Daoy (cell line): Measurements from ENCODE around the gene AGTRAP. TPM values are rescaled to one million over a fixed set of nuclear protein-coding genes. Genes with fewer than 3 reads are reported as not detected.

Experiments
- DNase-seq: peaks from one replicate; pipeline ENCODE4 v3.0.0-alpha.2; 2015; ENCODE audit warnings: low read depth
- total RNA-seq: library from RNA; depleted of rRNA; stranded (reverse); fragments of >200 nt; shearing (Covaris generic); gene quantifications from 2 replicates; pipeline ENCODE4 v1.2.3, GENCODE V29; 2014; rRNA removed

Gene AGTRAP, protein sequence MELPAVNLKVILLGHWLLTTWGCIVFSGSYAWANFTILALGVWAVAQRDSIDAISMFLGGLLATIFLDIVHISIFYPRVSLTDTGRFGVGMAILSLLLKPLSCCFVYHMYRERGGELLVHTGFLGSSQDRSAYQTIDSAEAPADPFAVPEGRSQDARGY
- total RNA-seq, result 42.4 and 42.9 TPM in 2 replicates

DNA sequence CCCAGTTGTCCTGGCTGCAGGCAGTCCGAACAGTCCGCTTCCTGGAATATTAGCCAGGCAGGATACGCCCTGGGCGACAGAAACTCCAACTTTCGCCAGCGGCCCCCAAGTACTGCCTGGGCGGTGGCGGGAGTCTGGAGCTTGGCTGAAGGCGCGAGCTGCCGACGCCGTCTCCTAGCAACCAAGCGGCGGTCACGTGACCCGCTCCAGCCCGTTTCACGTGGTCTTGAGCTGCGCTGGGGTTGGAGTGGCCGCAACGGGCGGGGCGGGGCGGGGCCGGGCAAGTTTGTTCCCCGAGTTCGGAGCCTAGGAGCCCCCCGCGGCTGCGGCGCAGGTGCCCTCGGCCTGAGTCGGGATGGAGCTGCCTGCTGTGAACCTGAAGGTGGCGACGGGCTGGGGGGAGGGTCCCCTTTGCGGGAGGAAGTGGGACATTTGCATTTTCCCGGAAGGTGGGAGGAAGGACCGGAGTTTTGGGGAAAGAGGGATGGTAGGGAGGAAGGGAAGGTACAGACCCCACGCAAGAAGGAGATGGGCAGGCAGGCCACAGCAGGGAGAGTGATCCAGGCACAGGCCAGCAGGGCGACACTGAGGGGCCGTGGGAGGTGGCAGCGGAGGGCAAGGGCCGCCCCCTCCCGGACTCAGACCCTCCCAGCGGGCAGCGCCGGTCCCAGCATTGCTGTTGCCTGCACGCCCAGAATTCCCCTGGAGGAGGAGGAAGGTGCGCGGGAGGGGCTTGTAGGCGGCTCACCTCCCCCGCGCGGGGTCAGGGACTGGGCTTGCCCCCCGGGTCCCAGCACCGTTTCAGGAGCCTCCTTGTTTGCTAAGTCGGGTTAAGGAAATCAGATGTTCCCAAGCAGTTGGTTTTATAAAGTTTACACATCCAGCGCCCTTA is at the start of gene AGTRAP:
AGTRAP (plus strand) TSS at position 283 of the 892 bp plus-strand sequence; CDS start at position 356, 73 bp downstream.
- peak; percentile 97 for DNase-seq

DNA sequence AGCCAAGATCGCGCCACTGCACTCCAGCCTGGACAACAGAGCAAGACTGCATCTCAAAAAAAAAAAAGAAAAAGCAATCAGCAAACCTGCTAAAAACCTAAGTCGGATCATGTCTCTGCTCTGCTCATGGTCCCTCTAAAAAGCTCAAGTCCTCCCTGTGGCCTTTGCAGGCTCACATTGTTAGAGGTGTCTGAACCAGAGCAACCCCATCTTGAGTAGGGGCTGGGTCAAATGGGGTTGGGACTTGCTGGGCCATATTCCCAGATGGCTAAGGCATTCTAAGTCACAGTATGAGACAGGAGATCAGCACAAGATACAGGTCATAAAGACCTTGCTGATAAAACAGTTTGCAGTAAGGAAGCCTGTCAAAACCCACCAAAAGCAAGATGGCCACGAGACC is 47.4 kb upstream of the AGTRAP start:
- no peak for DNase-seq

DNA sequence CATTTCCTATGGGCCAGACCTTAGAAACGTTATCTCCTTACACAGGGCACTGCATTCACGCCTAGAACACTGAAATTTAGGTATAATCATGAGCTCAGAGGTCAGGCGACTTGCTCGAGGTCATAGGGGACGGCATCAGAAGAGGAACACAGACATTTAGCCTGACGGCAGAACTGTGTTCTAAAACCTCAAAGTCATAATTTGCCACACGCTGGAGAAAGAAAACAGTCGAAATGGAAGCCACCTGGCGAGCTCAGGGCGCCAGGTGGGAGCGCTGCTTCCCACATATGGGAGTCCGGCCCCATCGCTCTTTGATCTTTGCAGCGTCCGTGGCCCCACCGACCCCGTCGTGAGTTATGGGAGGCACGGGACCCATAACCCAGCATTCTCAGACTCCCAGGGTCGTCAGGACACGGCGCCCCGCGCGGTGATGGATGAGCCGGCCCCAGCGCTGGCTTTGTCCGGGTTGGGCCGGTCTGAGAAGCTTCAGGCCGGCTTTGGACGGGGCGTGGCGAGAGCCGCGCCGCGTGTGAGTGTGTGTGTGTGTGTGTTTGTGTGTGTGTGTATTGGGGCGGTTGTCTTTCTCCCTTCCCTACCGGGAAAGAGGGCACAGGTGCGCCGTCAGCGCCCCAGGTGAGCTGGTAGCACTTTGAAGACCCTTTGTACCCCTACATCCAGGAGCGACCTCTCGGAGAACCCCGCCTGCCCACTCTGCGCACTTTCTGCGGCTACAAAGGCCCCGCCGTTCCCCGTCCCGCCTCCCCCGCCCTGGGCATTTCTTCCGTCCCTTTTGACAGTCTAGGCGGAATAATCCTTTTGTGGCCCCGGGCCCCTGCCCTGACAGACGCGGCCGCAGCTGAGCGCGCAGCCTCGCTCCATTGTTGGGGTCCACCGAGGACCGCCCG is 45.3 kb upstream of the AGTRAP start:
- no peak for DNase-seq

DNA sequence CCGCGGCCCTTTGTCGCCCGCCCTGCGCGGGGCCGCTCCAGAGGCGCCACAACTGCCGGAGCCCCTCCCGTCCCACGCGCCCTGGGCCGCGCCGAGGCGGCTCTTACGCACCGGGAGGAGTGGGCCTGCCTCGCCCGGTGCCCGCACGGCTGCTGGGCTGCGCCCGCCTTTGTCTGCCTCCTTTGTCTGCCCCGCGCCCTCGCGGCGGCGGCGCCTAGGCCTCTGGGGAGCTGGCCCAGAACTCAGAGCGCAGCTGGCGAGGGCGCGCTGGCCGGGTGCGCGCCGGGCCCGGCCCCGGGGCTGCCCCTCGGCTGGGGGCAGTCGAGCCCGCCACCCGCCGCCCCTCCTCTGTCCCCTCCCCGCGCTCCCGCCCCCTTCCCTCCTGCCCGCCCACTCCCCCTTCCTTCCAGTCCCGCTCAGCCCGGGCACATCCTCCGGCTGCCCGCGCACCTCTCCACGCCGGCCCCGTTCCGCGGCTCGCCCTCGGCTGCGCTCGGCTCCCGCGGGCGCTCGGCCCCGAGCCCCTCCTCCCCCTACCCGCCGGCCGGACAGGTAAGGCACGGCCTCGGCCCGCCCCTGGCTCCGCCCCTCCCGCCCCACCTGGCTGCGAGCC is 44.5 kb upstream of the AGTRAP start, which contains the start of gene DRAXIN:
DRAXIN (plus strand) TSS at position 409 of the 613 bp plus-strand sequence. CDS start 14,549 bp downstream, outside the sequence.
- DNase-seq, result peak; percentile 51

- DNase-seq, result peak; percentile 26
Observed at GRCh38 chr1:11691928-11692711, 43.8 kb upstream of the AGTRAP start.

GRCh38 chr1:11693024-11693590 is 42.8 kb upstream of the AGTRAP start:
- DNase-seq, result peak; percentile 96

- no peak for DNase-seq
Observed at GRCh38 chr1:11693917-11694316, 42.0 kb upstream of the AGTRAP start.

DNA sequence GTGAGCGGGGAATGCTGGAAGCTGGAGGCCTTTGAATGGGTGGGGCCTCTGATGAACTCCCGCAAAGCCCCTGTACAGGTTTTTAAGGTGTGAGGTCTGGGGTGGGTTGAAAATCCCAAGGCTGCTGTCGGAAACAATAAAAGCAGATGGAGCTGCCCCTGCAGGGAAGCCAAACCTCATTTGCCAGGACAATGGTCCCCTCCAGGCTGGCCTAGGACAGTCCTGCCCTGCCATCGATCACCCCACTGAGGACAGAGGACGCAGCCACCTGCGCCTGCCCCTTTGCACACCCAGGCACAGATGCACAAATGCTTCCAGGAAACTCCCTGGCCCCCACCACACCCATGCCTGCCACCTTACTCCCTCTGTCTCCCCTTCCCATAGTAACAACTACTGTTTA is 40.1 kb upstream of the AGTRAP start:
- no peak for DNase-seq

- no peak for DNase-seq
Observed at GRCh38 chr1:11697188-11697892, 38.6 kb upstream of the AGTRAP start.

GRCh38 chr1:11697893-11698210 is 38.1 kb upstream of the AGTRAP start:
- no peak for DNase-seq

DNA sequence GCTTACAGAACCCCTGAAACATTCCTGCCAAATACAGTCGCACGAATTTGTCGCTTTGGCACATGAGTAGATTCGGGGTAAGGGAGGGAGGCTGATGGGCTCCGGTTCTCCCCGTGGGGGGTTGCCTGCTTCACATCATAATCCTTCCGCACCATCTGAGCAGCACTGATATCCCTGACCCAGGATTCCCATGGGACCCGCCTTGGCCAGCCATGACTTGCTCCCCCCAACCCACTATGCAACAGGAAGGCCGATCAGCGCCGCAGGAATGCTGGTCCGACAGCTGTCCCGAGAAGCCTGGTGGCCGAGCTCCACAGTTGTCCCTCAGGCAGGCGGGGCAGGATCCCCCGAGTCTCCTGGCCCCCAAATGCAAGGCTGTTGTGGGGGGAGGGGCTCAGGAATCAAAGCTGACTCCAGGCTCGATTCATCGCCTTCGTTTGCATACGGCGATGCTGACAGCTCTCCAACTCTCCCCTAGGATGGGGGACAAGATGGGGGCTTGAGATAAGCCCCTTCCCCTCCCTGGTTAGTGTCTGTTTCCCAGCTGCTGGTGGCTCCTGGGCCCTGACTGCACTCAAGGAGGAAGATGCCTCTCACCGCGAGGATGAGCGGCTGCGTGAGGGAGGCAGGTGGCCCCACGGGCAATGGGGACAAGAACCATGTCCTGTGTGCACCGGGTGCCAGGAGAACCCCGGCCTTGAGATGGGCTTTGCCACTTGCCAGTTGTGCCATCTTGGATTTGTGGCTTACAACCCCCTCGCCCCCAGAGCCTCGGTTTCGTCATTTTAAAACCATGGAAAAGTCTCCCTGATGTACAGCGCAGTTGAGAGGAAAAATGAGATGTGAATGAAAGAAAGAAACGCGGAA is 35.1 kb upstream of the AGTRAP start:
- DNase-seq, result no peak

DNA sequence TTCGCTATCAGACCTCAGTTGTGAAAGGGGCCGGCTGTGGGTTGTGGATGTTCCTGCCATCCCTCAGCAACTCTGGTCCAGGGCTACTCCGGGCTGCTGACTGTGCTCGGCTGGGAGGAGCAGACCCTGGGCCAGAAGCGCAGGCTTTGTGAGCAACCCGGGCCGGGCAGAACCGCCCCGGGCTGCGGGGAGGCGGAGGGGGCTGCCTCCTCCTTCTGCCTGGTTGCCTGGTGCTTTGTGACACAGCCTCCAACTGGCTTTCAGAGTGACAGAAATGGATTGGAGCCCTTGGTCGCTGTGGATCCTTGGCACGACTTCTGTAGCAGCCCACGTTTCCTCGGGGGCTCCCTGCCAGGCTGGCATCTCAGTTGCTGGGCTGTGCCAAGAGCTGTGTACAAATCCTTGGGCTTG is 34.4 kb upstream of the AGTRAP start:
- no peak for DNase-seq

- no peak for DNase-seq
Observed at GRCh38 chr1:11701981-11702803, 33.7 kb upstream of the AGTRAP start.

- no peak for DNase-seq
Observed at GRCh38 chr1:11703357-11704193, 32.4 kb upstream of the AGTRAP start.

GRCh38 chr1:11704194-11704529 is 31.8 kb upstream of the AGTRAP start:
- no peak for DNase-seq

DNA sequence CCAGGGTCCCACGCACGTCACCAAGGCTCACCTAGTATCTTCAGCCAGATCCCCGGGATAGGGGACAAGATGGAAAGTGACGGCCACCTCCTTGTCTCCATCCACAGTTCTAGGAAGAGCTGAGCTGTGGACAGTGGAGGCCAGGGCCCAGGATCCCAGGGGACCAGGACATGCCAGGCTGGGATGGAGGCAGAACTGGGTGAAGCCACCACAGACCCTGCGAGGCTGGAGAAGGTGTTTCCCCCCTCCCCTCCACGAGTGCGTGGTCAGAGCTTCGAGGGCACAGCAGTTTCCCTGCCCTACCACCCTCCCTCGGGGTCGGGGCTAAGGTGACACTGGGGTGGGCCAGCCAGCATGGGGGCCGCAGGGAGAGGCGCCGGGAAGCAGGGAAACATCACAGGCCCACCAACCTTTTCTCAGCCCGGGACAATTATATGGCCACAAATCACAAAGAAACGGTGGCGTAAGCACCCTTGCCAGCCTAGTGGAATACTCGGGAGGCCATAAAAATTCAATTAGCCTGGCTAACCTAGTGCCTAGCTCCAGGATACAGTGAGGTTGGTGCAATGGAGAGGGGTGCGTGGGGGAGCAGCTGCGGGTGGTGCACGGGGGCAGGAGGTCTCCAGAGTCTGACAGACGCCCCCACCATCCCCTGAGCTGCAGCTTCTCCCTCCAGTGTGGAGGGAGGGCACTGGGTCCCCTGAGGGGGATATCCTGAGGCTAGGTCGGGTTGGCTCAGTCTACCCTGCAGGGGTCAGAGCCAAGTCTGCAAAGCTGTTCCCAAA is 31.1 kb upstream of the AGTRAP start:
- DNase-seq, result no peak
